Breast epithelium (tissue), 3 donors: ENCODE measurements around the gene PDZD2.

ENCODE experiments used
- POLR2A ChIP-seq: fragments of 450-650 bp; IDR thresholded peaks from one replicate; pipeline ENCODE4 v1.6.1; 2016; ENCODE audit warnings: antibody characterized with exemption, mild to moderate bottlenecking, moderate library complexity
- TF ChIP-seq, protein P1 (sequence below), 3 donors: fragments of 450-650 bp; IDR thresholded peaks; one replicate each; pipeline ENCODE4 v1.5.1; 2016 to 2017; ENCODE audit warnings: antibody characterized with exemption in 3 of 3, mild to moderate bottlenecking in 3 of 3, moderate library complexity in 3 of 3

DNA sequence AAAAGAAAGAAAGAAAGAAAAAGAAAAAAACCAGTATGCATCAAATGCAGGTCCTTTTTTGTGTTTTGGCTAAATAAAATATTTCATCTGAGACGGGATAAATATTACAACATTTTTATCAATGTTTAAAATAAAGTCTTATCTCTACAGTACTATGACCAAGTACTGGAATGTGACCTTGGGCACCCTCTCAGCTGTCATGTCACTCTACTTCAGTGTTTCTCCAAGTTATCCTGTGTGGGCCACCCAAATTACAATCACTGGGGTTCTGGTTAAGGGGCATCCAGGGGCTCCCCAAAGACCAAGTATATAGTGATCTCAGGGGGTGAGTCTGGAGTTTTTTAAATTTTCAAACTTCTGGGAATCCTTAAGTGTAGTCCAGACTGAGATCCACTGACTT lies 3.5 kb upstream of the PDZD2 start:
- TF ChIP-seq POLR2A = no peak
- TF ChIP-seq, protein P1, sequence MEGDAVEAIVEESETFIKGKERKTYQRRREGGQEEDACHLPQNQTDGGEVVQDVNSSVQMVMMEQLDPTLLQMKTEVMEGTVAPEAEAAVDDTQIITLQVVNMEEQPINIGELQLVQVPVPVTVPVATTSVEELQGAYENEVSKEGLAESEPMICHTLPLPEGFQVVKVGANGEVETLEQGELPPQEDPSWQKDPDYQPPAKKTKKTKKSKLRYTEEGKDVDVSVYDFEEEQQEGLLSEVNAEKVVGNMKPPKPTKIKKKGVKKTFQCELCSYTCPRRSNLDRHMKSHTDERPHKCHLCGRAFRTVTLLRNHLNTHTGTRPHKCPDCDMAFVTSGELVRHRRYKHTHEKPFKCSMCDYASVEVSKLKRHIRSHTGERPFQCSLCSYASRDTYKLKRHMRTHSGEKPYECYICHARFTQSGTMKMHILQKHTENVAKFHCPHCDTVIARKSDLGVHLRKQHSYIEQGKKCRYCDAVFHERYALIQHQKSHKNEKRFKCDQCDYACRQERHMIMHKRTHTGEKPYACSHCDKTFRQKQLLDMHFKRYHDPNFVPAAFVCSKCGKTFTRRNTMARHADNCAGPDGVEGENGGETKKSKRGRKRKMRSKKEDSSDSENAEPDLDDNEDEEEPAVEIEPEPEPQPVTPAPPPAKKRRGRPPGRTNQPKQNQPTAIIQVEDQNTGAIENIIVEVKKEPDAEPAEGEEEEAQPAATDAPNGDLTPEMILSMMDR (IDR thresholded peaks at IDR 0.05) = no peak
